Kidney (tissue), 14 donors: ENCODE results near the gene RELL2. TPM values are rescaled to one million over a fixed set of nuclear protein-coding genes. Genes with fewer than 3 reads are reported as not detected.

ENCODE experiments used
- DNase-seq, 5 donors: peaks; one replicate each; pipeline ENCODE4 v3.0.0-alpha.2; 2013 to 2020
- FAIRE-seq: peaks from 2 replicates; lab custom pipeline; 2012; peaks lifted over from hg19 to GRCh38; lab: Jason Lieb, UNC
- H3K27ac ChIP-seq, 2 donors: one replicate each; pipeline ENCODE4 v1.7.0; 2013; ENCODE audit warnings: low read depth in 2 of 2, low read length in 2 of 2, inconsistent platforms in 1 of 2
- H3K27me3 ChIP-seq: one replicate; pipeline ENCODE4 v1.7.1; 2013; ENCODE audit warnings: low read length, inconsistent platforms; ENCODE audit not compliant: control insufficient read depth, insufficient read depth
- H3K36me3 ChIP-seq, 3 donors: one replicate each; pipeline versions ENCODE4 v1.7.0 to v1.7.1; 2013; ENCODE audit warnings: low read length in 3 of 3, control low read depth in 1 of 3, inconsistent platforms in 1 of 3; ENCODE audit not compliant: insufficient read depth in 3 of 3, control insufficient read depth in 2 of 3
- H3K4me1 ChIP-seq, 3 donors: one replicate each; pipeline versions ENCODE4 v1.7.0 to v1.7.1; 2013; ENCODE audit warnings: low read length in 3 of 3, inconsistent platforms in 1 of 3, low read depth in 1 of 3; ENCODE audit not compliant: control insufficient read depth in 2 of 3, insufficient read depth in 2 of 3
- H3K4me3 ChIP-seq, 3 donors: one replicate each; pipeline versions ENCODE4 v1.7.0 to v1.8.1; 2013; ENCODE audit warnings: low read length in 3 of 3, control low read depth in 1 of 3, inconsistent platforms in 1 of 3
- H3K9ac ChIP-seq, 3 donors: one replicate each; pipeline versions ENCODE4 v1.7.0 to v1.7.1; 2013; ENCODE audit warnings: low read length in 3 of 3, control low read depth in 1 of 3, inconsistent platforms in 1 of 3
- H3K9me3 ChIP-seq, 3 donors: one replicate each; pipeline versions ENCODE4 v1.7.0 to v1.7.1; 2013; ENCODE audit warnings: low read length in 3 of 3, control low read depth in 1 of 3, inconsistent platforms in 1 of 3; ENCODE audit not compliant: control insufficient read depth in 2 of 3, insufficient read depth in 1 of 3
- CTCF ChIP-seq: IDR thresholded peaks from 3 replicates; pipeline ENCODE4 v1.5.1; 2012; ENCODE audit warnings: mild to moderate bottlenecking, moderate library complexity, borderline replicate concordance; ENCODE audit not compliant: insufficient read depth; ENCODE audit errors: extremely low read depth
- intact Hi-C: fragments of 100-400 bp; cut with DNase I; formaldehyde crosslinking; loops from one replicate; pipeline ENCODE4 v1.11.1; 2022
- polyA plus RNA-seq: library from polyadenylated mRNA; stranded (reverse); fragments of 350-450 nt; fragmentation: Illumina TruSeq; extraction: RNeasy Lipid Tissue Mini Kit (QIAGEN cat#74804); gene quantifications from one replicate; pipeline ENCODE4 v1.2.3, GENCODE V29; 2014; ENCODE audit warnings: low read depth, low replicate concordance; ENCODE audit not compliant: insufficient read depth
- total RNA-seq: library from RNA; stranded (reverse); fragmentation: NEBNext Ultra II Directional; extraction: Animal tissue kit (Norgen Biotek cat#: 25700); gene quantifications from one replicate; pipeline ENCODE4 v1.2.1, GENCODE V29; 2021
- donor health status: control.
- donor health status: control.
- donor health status: control.
- donor health status: control.
- donor health status: control.
- donor health status: DM: yes; HTN: yes; CAD: no.
- donor health status: Normal renal cell carcinoma (clear cell type).

The RELL2 gene
- total and polyA plus RNA-seq, 2 donors from 2014 or later = 3.0 to 8.2 TPM

DNA sequence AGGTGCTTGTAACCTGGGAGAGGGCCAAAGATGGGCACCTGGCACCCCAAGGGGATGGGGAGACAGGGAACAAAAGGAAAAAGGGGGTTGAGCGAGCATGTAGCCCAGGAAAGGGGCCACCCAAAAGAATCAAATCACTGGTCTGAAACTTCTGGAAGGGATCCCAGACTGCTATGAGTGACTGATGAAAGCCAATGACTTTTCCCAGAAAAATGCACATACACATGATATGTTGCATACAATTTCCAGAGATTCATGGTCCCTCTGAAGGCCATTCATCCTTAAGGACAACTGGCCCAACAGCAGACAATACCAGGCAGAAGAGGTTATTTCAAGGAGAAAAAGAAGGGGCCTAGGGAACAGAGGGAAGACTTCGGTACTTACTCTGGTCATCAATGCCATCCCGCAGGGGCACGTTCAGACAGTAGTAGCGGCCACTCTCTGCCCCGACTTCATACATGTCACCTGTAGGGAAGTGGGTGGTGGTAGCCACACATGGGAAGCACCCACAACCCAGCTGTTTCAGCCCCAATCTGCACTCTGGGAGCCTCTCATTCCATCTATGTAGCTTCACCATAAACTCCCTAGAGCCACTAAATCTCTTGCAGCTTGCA lies 8.5 kb upstream of the RELL2 start:
- no peaks in the 10 kb centered on the region for H3K27me3 ChIP-seq
- peaks cover 3 to 44% (median 26%) of the 10 kb centered on the region in 3 donors for H3K36me3 ChIP-seq
- H3K9ac ChIP-seq = no peak overlapping the region
- no peak for DNase-seq
- H3K4me1 ChIP-seq = no peaks in the 10 kb centered on the region
- intact Hi-C loops = no loop called here
- no peaks in the 10 kb centered on the region for H3K9me3 ChIP-seq
- H3K27ac ChIP-seq = no peak overlapping the region
- TF ChIP-seq CTCF = no peak
- H3K4me3 ChIP-seq = no peak overlapping the region
- FAIRE-seq = no peak

DNA sequence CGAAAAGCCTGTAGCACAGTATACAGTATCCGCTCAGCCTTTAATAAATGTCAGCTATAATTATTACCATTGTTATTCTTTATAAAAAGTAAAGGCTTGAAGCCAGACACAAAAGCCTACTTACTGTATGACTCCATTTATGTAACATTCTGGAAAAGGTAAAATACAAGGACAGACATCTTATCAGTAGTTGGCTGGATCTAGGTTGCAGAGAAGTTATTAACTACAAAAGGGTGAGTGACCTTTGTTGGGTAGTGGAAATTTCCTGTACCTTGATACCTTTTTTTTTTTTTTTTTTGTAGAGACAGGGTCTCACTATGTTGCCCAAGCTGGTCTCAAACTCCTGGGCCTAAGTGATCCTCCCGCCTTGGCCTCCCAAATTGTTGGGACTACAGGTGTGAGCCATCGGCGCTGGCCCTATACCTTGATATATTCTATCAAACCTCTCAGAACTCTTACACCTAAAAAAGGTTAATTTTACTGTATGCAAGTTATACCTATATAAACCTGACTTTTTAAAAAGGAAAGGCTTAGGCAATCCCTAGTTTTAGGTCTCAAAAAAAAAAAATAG lies 6.1 kb upstream of the RELL2 start:
- H3K27me3 ChIP-seq = no peaks in the 10 kb centered on the region
- no peak overlapping the region for H3K27ac ChIP-seq
- TF ChIP-seq CTCF = no peak
- peaks cover 0 to 10% (median 6%) of the 10 kb centered on the region in 3 donors for H3K4me1 ChIP-seq
- H3K9me3 ChIP-seq = no peaks in the 10 kb centered on the region
- intact Hi-C loops = no loop called here
- FAIRE-seq (no peak), DNase-seq (no peak)
- no peak overlapping the region for H3K9ac ChIP-seq
- no peak overlapping the region for H3K4me3 ChIP-seq
- peaks cover 3 to 26% (median 18%) of the 10 kb centered on the region in 3 donors for H3K36me3 ChIP-seq

- intact Hi-C loops = no loop called here
- no peak overlapping the region for H3K27ac ChIP-seq
- peaks cover 3 to 22% (median 18%) of the 10 kb centered on the region in 3 donors for H3K36me3 ChIP-seq
- peaks cover 3 to 17% (median 9%) of the 10 kb centered on the region in 3 donors for H3K4me1 ChIP-seq
- H3K27me3 ChIP-seq = no peaks in the 10 kb centered on the region
- no peak for FAIRE-seq
- no peaks in the 10 kb centered on the region for H3K9me3 ChIP-seq
- no peak for TF ChIP-seq CTCF
- no peak overlapping the region for H3K9ac ChIP-seq
- no peak overlapping the region for H3K4me3 ChIP-seq
- no peak for DNase-seq
Measured at GRCh38 chr5:141632650-141633049, 4.1 kb upstream of the RELL2 start.
